Measurements from ENCODE around the gene CREB3L2.

DNA sequence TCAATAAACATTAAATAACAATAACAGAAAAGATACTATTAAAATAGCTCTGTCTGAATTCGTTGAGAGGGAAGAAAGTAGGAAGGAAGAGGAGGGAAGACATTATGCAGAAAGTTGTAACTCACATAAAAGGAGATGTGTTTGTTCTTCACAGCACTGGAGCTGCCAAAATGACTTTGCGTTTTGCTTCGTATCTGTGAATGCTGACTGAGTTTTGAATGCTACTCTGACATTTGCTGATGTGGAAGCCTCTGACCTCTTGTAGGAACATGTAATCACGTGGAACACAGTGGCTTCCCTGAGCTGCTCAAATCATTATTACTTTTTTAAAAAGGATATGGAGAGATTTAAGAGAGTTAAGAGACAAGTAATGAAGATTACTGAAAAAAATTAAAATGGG lies 139.5 kb downstream of the CREB3L2 start:
- TF ChIP-seq POLR2A (IDR thresholded peaks at IDR 0.05), result no peak
- TF ChIP-seq, protein P1, sequence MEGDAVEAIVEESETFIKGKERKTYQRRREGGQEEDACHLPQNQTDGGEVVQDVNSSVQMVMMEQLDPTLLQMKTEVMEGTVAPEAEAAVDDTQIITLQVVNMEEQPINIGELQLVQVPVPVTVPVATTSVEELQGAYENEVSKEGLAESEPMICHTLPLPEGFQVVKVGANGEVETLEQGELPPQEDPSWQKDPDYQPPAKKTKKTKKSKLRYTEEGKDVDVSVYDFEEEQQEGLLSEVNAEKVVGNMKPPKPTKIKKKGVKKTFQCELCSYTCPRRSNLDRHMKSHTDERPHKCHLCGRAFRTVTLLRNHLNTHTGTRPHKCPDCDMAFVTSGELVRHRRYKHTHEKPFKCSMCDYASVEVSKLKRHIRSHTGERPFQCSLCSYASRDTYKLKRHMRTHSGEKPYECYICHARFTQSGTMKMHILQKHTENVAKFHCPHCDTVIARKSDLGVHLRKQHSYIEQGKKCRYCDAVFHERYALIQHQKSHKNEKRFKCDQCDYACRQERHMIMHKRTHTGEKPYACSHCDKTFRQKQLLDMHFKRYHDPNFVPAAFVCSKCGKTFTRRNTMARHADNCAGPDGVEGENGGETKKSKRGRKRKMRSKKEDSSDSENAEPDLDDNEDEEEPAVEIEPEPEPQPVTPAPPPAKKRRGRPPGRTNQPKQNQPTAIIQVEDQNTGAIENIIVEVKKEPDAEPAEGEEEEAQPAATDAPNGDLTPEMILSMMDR (IDR thresholded peaks at IDR 0.05 in 4 of 5, conservative IDR thresholded peaks at IDR 0.05 in 1 of 5), result no peak
